IMR-90 (cell line): ENCODE measurements around the gene RNASE7. TPM values are rescaled to one million over a fixed set of nuclear protein-coding genes. Genes with fewer than 3 reads are reported as not detected.

Experiments used
- ATAC-seq: fragments of 200-7000 bp; cut with Tn5 transposase; 2 replicates; pipeline ENCODE4 v1.9.1; 2020; ENCODE audit warnings: low read depth, mild to moderate bottlenecking, moderate library complexity
- BruUV-seq: library from RNA; stranded (reverse); fragments of 400-500 nt; replicated peaks from 2 replicates; lab custom pipeline; 2021; lab: Mats Ljungman, UMichigan
- CTCF ChIA-PET: fragments of 300-600 bp; formaldehyde crosslinking; extraction: SDS; loops from one replicate; lab custom pipeline; 2021; ENCODE audit warnings: antibody characterized with exemption; lab: Yijun Ruan, JAX
- POLR2A ChIA-PET: fragments of 300-600 bp; sonication (Branson Sonifier 250); formaldehyde crosslinking; loops from one replicate; lab custom pipeline; 2022; ENCODE audit warnings: antibody characterized with exemption; ENCODE audit not compliant: unreplicated experiment; lab: Charles Lee
- DNase-seq: peaks from one replicate; pipeline ENCODE4 v3.0.0; 2013
- H2AFZ ChIP-seq: replicated peaks from 2 replicates; pipeline ENCODE3; 2013; ENCODE audit warnings: low read length, mild to moderate bottlenecking; ENCODE audit not compliant: poor library complexity
- H2AK5ac ChIP-seq: 2 replicates; pipeline ENCODE4 v1.6.1; 2013; ENCODE audit warnings: low read depth, low read length, inconsistent platforms
- H2AK9ac ChIP-seq: replicated peaks from 2 replicates; pipeline ENCODE3; 2013; ENCODE audit warnings: mild to moderate bottlenecking, low read depth, low read length, moderate library complexity; ENCODE audit not compliant: poor library complexity
- H2BK120ac ChIP-seq: 2 replicates; pipeline ENCODE4 v1.6.1; 2013; ENCODE audit warnings: low read depth, low read length, inconsistent platforms
- H2BK15ac ChIP-seq: 3 replicates; pipeline ENCODE4 v1.6.1; 2013; ENCODE audit warnings: low read depth, low read length, inconsistent platforms
- H2BK20ac ChIP-seq: 2 replicates; pipeline ENCODE4 v1.6.1; 2013; ENCODE audit warnings: low read depth, mild to moderate bottlenecking, inconsistent platforms, low read length, moderate library complexity
- H2BK5ac ChIP-seq: 2 replicates; pipeline ENCODE4 v1.6.1; 2013; ENCODE audit warnings: mild to moderate bottlenecking, low read depth, low read length, inconsistent platforms; ENCODE audit not compliant: poor library complexity, severe bottlenecking
- H3K14ac ChIP-seq: replicated peaks from 2 replicates; pipeline ENCODE4 v1.6.1; 2013; ENCODE audit warnings: low read depth, low read length, inconsistent platforms
- H3K18ac ChIP-seq: 2 replicates; pipeline ENCODE4 v1.6.1; 2013; ENCODE audit warnings: low read depth, low read length, control low read depth
- H3K23ac ChIP-seq: 2 replicates; pipeline ENCODE4 v1.6.1; 2013; ENCODE audit warnings: low read depth, low read length, inconsistent platforms
- H3K27ac ChIP-seq: 2 replicates; pipeline ENCODE4 v1.5.1; 2013; ENCODE audit warnings: mild to moderate bottlenecking, control low read depth, low read length; ENCODE audit not compliant: insufficient read depth
- H3K27me3 ChIP-seq: 2 replicates; pipeline ENCODE4 v1.6.1; 2013; ENCODE audit warnings: low read length; ENCODE audit not compliant: control insufficient read depth, insufficient read depth
- H3K36me3 ChIP-seq: 2 replicates; pipeline ENCODE4 v1.6.1; 2013; ENCODE audit warnings: low read length, mixed read lengths; ENCODE audit not compliant: control insufficient read depth, insufficient read depth
- H3K4ac ChIP-seq: 2 replicates; pipeline ENCODE4 v1.6.1; 2013; ENCODE audit warnings: low read depth, low read length, inconsistent platforms
- H3K4me1 ChIP-seq: 2 replicates; pipeline ENCODE4 v1.6.1; 2013; ENCODE audit warnings: low read length, mixed read lengths; ENCODE audit not compliant: control insufficient read depth, insufficient read depth
- H3K4me2 ChIP-seq: 2 replicates; pipeline ENCODE4 v1.6.1; 2013; ENCODE audit warnings: low read depth, mild to moderate bottlenecking, control low read depth, low read length, moderate library complexity
- H3K4me3 ChIP-seq: 2 replicates; pipeline ENCODE4 v1.5.1; 2013; ENCODE audit warnings: low read depth, mild to moderate bottlenecking, control low read depth, low read length, moderate library complexity; ENCODE audit not compliant: insufficient read depth
- H3K56ac ChIP-seq: 2 replicates; pipeline ENCODE4 v1.6.1; 2013; ENCODE audit warnings: low read length, inconsistent platforms; ENCODE audit not compliant: insufficient read depth; ENCODE audit errors: extremely low read depth
- H3K79me1 ChIP-seq, 2 experiments: 2 replicates each; pipeline ENCODE4 v1.6.1; 2013; ENCODE audit warnings: low read length in 2 of 2, inconsistent platforms in 1 of 2, low read depth in 1 of 2
- H3K9ac ChIP-seq: 2 replicates; pipeline ENCODE4 v1.6.1; 2013; ENCODE audit warnings: low read depth, low read length, control low read depth
- H3K9me1 ChIP-seq: 2 replicates; pipeline ENCODE4 v1.6.1; 2013; ENCODE audit warnings: low read length, inconsistent platforms; ENCODE audit not compliant: insufficient read depth
- H3K9me3 ChIP-seq: 2 replicates; pipeline ENCODE4 v1.6.1; 2013; ENCODE audit warnings: low read length; ENCODE audit not compliant: control insufficient read depth, insufficient read depth
- H4K20me1 ChIP-seq: 2 replicates; pipeline ENCODE4 v1.6.1; 2013; ENCODE audit warnings: low read length, inconsistent platforms; ENCODE audit not compliant: insufficient read depth
- H4K5ac ChIP-seq: 2 replicates; pipeline ENCODE4 v1.6.1; 2013; ENCODE audit warnings: mild to moderate bottlenecking, low read depth, low read length, control low read depth
- H4K8ac ChIP-seq, 2 experiments: 2 replicates each; pipeline ENCODE4 v1.6.1; 2013; ENCODE audit warnings: low read depth in 2 of 2, low read length in 2 of 2, control low read depth in 1 of 2, inconsistent platforms in 1 of 2
- H4K91ac ChIP-seq: 2 replicates; pipeline ENCODE4 v1.6.1; 2013; ENCODE audit warnings: low read depth, low read length, inconsistent platforms; ENCODE audit not compliant: insufficient read depth
- CEBPB ChIP-seq: IDR thresholded peaks from 2 replicates; pipeline ENCODE4 v1.6.1; 2012; ENCODE audit warnings: low read depth, low read length, improper control_type of control experiment
- CHD1 ChIP-seq: IDR thresholded peaks from 2 replicates; pipeline ENCODE4 v1.6.1; 2012; ENCODE audit warnings: low read depth, low read length, improper control_type of control experiment
- FOS ChIP-seq: fragments of 150-350 bp; IDR thresholded peaks from 2 replicates; pipeline ENCODE4 v1.6.1; 2016; ENCODE audit warnings: low read depth, low read length
- MAFK ChIP-seq: IDR thresholded peaks from 2 replicates; pipeline ENCODE4 v1.6.1; 2012; ENCODE audit warnings: low read depth, low read length, improper control_type of control experiment
- MXI1 ChIP-seq: IDR thresholded peaks from 2 replicates; pipeline ENCODE4 v1.6.1; 2012; ENCODE audit warnings: low read depth, mild to moderate bottlenecking, low read length, moderate library complexity, borderline replicate concordance
- NFE2L2 ChIP-seq: fragments of 150-350 bp; IDR thresholded peaks from 2 replicates; pipeline ENCODE4 v1.6.1; 2016; ENCODE audit warnings: low read depth, mild to moderate bottlenecking, low read length
- RAD21 ChIP-seq: IDR thresholded peaks from 2 replicates; pipeline ENCODE4 v1.6.1; 2012; ENCODE audit warnings: low read length, improper control_type of control experiment
- RCOR1 ChIP-seq: IDR thresholded peaks from 2 replicates; pipeline ENCODE4 v1.6.1; 2012; ENCODE audit warnings: mild to moderate bottlenecking, low read length, improper control_type of control experiment; ENCODE audit not compliant: insufficient replicate concordance
- RFX5 ChIP-seq: IDR thresholded peaks from 2 replicates; pipeline ENCODE4 v1.8.0; 2012; ENCODE audit warnings: low read depth, mild to moderate bottlenecking, low read length, moderate library complexity
- SMC3 ChIP-seq: fragments of 150-350 bp; IDR thresholded peaks from 2 replicates; pipeline ENCODE4 v1.6.1; 2016; ENCODE audit warnings: low read depth, mild to moderate bottlenecking, antibody characterized with exemption, low read length, moderate library complexity
- WGBS, 2 experiments: methylation state at CpG; one replicate each; pipeline versions ENCODE4 v1.1.5 to v1.1.7; 2013; ENCODE audit warnings: missing lambda C conversion rate in 2 of 2; ENCODE audit not compliant: insufficient read length in 1 of 2; ENCODE audit errors: extremely low coverage in 2 of 2; 5-methylcytosine and 5-hydroxymethylcytosine counted together
- dilution Hi-C: fragments of 300-500 bp; cut with HindIII; formaldehyde crosslinking; loops from one replicate; pipeline ENCODE4 v1.14.3; 2018; ENCODE audit warnings: low sequenced_read_pairs; ENCODE audit not compliant: unreplicated experiment
- in situ Hi-C: fragments of 300-500 bp; cut with MboI; formaldehyde crosslinking; loops from 3 replicates; pipeline ENCODE4 v1.14.3; 2019; ENCODE audit warnings: low sequenced_read_pairs, inconsistent platforms, mixed read lengths
- intact Hi-C: fragments of 100-400 bp; cut with micrococcal nuclease; formaldehyde crosslinking; loops from 2 replicates; pipeline ENCODE4 v1.10.0; 2022
- polyA plus RNA-seq, 3 experiments: library from polyadenylated mRNA; depleted of rRNA; stranded (reverse); fragments of >200 nt; gene quantifications; 2 replicates each; pipeline ENCODE4 v1.2.3, GENCODE V29; 2012; ENCODE audit warnings: low replicate concordance in 1 of 3
- total RNA-seq: library from RNA; depleted of rRNA; stranded (reverse); fragments of >200 nt; gene quantifications from 2 replicates; pipeline ENCODE4 v1.2.3, GENCODE V29; 2012
- TF ChIP-seq, protein P1 (sequence below): conservative IDR thresholded peaks from 2 replicates; pipeline ENCODE4 v1.5.1; 2012; ENCODE audit warnings: mild to moderate bottlenecking, low read depth, low read length, improper control_type of control experiment
- TF ChIP-seq, protein P2 (sequence below): fragments of 150-350 bp; IDR thresholded peaks from 2 replicates; pipeline ENCODE4 v1.6.1; 2016; ENCODE audit warnings: low read depth, mild to moderate bottlenecking, low read length, moderate library complexity, borderline replicate concordance
- TF ChIP-seq, protein P3 (sequence below): fragments of 150-350 bp; IDR thresholded peaks from 2 replicates; pipeline ENCODE4 v1.6.1; 2017; ENCODE audit warnings: mild to moderate bottlenecking, antibody characterized with exemption, low read length, low read depth

The RNASE7 gene
- total and polyA plus RNA-seq, 2 of the 4 experiments (the other 2 are of a cell fraction) = not detected

DNA sequence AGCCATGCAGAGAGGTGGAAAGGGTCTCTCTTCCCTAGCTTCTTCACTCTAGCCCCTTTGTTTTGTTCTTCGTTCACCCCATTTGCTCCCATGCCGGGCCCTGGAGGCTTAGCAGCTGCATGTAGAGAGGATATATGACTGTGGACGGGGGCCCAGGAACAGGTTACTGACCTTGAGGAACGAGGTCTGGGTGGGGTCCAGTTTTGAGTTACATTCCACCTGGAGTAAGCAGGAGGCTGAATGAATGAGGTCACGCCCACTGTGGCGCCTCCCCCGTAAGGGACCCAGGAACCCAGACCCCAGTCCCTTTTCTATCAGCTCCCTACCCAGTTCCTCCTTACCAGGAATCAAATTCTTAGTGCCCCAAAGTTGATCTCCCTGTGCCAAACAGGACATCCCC, 23.9 kb upstream of the RNASE7 start:
- Histone ChIP-seq H2AFZ (no peak overlapping the region), H3K9me3 (no peaks in the 10 kb centered on the region), H2BK15ac (no peak overlapping the region), H3K9ac (no peak overlapping the region), H3K9me1 (no peaks in the 10 kb centered on the region), H3K4me1 (no peaks in the 10 kb centered on the region), H3K27ac (no peak overlapping the region), H3K4me3 (no peak overlapping the region), H4K5ac (no peak overlapping the region), H3K36me3 (no peaks in the 10 kb centered on the region), H4K8ac (no peak overlapping the region), H2AK9ac (no peak overlapping the region), H2AK5ac (no peak overlapping the region), H3K14ac (no peak overlapping the region), H3K79me1 (no peaks in the 10 kb centered on the region), H3K23ac (no peak overlapping the region), H2BK120ac (no peak overlapping the region), H2BK20ac (no peak overlapping the region), H3K56ac (no peak overlapping the region), H3K4me2 (no peak overlapping the region), H4K91ac (no peak overlapping the region), H3K4ac (no peak overlapping the region), H3K27me3 (peaks cover 35% of the 10 kb centered on the region), H2BK5ac (no peak overlapping the region), H4K20me1 (no peaks in the 10 kb centered on the region), H3K18ac (no peak overlapping the region)
- intact Hi-C loops (no loop called here), dilution Hi-C loops (no loop called here), in situ Hi-C loops (loop anchor here (5.0 kb wide), 1 partner anchor 84 kb away; the partner anchor contains the start of gene TMEM253)
- 60% methylated on average over 1 of the region's 7 CpGs; no CpG with 5 or more reads in 1 of the 2 experiments for WGBS, 2 experiments
- TF ChIP-seq SMC3 (no peak), FOS (no peak), NFE2L2 (no peak), MAFK (no peak), RCOR1 (no peak), CHD1 (no peak), RAD21 (no peak), CEBPB (no peak), RFX5 (no peak), MXI1 (no peak)
- TF ChIP-seq, protein P1, sequence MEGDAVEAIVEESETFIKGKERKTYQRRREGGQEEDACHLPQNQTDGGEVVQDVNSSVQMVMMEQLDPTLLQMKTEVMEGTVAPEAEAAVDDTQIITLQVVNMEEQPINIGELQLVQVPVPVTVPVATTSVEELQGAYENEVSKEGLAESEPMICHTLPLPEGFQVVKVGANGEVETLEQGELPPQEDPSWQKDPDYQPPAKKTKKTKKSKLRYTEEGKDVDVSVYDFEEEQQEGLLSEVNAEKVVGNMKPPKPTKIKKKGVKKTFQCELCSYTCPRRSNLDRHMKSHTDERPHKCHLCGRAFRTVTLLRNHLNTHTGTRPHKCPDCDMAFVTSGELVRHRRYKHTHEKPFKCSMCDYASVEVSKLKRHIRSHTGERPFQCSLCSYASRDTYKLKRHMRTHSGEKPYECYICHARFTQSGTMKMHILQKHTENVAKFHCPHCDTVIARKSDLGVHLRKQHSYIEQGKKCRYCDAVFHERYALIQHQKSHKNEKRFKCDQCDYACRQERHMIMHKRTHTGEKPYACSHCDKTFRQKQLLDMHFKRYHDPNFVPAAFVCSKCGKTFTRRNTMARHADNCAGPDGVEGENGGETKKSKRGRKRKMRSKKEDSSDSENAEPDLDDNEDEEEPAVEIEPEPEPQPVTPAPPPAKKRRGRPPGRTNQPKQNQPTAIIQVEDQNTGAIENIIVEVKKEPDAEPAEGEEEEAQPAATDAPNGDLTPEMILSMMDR = no peak
- TF ChIP-seq, protein P2, sequence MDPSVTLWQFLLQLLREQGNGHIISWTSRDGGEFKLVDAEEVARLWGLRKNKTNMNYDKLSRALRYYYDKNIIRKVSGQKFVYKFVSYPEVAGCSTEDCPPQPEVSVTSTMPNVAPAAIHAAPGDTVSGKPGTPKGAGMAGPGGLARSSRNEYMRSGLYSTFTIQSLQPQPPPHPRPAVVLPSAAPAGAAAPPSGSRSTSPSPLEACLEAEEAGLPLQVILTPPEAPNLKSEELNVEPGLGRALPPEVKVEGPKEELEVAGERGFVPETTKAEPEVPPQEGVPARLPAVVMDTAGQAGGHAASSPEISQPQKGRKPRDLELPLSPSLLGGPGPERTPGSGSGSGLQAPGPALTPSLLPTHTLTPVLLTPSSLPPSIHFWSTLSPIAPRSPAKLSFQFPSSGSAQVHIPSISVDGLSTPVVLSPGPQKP = no peak
- TF ChIP-seq, protein P3, sequence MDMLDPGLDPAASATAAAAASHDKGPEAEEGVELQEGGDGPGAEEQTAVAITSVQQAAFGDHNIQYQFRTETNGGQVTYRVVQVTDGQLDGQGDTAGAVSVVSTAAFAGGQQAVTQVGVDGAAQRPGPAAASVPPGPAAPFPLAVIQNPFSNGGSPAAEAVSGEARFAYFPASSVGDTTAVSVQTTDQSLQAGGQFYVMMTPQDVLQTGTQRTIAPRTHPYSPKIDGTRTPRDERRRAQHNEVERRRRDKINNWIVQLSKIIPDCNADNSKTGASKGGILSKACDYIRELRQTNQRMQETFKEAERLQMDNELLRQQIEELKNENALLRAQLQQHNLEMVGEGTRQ = no peak
- no peak for DNase-seq
- BruUV-seq = no TSS peak
- ATAC-seq = no peak
- POLR2A ChIA-PET = no interaction called here
- CTCF ChIA-PET = interaction anchor here (1.0 kb wide), 1 partner anchor 13 kb away, joined by 4 read pairs; no protein-coding TSS in a partner anchor
